ENCODE data around the gene COL19A1.

COL19A1 gene

GRCh38 chr6:70176842-70177550, 310.6 kb downstream of the COL19A1 start:
- no peak for FAIRE-seq

DNA sequence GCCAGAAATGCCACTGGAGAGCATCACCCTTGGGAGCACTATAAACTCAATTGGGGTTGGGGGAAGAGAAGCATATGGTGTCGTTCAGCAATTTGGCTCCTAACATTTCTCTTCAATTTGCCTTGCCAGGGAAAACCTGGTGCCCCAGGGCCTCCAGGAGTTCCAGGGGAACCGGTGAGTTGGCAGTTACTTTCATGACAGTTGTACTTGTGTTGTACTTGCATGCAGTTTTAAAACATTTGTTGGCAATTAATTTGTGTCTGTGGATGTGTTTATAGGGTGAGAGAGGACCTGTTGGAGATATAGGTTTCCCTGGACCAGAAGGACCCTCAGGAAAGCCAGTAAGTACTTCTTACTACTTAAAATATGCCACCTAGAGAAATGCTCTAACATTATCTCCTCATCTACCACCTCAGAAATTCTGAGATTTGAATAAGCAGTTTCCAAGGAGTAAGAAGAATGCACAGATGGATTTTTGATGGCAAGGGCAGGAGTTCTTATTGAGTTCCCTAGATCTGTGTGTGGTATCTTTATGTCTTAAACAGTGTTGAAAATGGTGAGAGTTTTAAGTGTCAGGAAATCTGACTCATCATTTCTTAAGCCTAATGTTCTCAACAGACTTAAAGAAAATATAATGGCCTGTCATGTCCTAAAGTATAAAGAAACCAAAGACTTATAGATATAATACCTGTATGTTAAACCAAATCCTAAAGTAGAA, 314.0 kb downstream of the COL19A1 start:
- no peak for FAIRE-seq

GRCh38 chr6:70180901-70181599, 314.7 kb downstream of the COL19A1 start:
- FAIRE-seq, result no peak

DNA sequence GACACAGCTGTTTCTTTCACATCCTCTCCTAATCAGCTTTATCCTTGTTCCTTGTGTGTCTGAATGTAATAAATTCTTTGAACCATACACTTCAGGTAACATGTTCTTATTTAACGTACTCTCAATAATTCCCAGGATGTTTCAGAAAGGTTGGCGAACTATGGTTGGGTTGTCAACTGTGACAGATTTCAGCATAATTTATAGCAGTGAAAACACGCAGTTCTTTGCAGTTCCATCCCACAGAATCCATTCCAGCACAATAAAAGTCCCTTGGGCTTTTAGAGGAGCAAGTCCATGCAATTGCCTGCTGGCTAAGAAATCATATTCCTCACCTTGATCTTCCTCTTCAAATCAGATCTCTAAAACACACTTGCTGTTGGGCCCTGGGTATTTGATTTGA, 317.2 kb downstream of the COL19A1 start:
- FAIRE-seq, result no peak

- FAIRE-seq, result no peak
These were observed 318.4 kb downstream of the COL19A1 start for GRCh38 chr6:70184723-70185122.

- no peak for FAIRE-seq
These were observed 320.1 kb downstream of the COL19A1 start for GRCh38 chr6:70186461-70186860.

DNA sequence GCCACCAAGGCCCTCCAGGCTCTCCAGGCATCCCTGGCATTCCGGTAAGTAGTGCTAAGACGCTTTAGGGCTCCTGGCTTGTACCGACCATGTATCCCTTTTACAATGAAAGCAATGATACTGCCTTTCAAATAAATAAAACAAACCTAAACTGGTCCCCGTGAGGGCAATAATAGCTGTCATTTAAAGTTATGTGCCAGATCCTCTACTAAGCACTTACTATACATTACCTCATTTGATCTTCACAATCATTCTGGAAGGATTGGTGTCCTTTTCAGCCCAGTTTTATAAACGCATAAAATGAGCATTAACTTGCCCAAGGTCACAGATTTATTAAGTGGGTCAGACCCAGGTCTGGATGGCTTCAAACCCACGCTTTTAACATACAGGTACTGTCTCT, 321.8 kb downstream of the COL19A1 start:
- FAIRE-seq, result no peak

DNA sequence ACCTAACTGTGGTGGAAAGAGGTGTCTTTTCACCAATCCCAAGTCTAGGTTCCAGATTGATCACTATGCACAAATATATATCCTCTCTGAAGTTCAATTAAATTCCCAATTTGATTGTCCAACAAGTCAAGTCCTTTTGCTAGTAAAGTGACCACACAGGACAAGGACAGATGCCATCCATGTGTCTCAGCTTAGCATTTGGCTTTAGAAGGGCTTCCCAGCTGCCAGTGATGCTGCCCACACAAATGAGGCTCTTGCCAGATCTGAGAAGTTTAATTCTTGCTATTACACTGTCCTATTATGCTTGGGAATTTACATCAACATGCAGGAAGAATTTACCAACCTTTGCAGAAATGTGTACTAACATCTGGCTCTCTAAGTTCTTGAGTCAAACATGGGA, 328.1 kb downstream of the COL19A1 start:
- FAIRE-seq, result no peak

DNA sequence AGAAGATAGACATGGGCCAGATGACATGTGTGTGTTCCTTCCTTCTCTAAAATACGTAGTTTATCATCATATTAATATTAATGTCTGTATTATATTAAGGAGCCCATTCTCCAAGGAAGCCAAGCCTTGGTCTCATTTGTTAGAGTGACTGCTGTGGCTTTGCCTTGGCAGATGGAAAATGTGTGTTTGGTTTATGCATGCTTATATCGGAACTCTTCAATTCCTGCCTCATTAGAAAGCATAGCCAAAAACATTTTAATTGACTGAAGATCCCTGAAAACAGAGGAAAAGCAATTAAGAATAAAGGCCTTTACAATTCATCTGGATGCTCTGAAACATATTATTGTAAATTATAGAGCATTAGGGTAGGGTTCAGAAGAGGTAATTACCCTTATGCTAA, 330.2 kb downstream of the COL19A1 start:
- FAIRE-seq, result no peak

GRCh38 chr6:70198785-70199184, 332.4 kb downstream of the COL19A1 start:
- FAIRE-seq, result no peak

GRCh38 chr6:70208235-70208790, 342.0 kb downstream of the COL19A1 start:
- no peak for FAIRE-seq

- FAIRE-seq, result no peak
These were observed 344.1 kb downstream of the COL19A1 start for GRCh38 chr6:70210462-70210861.

DNA sequence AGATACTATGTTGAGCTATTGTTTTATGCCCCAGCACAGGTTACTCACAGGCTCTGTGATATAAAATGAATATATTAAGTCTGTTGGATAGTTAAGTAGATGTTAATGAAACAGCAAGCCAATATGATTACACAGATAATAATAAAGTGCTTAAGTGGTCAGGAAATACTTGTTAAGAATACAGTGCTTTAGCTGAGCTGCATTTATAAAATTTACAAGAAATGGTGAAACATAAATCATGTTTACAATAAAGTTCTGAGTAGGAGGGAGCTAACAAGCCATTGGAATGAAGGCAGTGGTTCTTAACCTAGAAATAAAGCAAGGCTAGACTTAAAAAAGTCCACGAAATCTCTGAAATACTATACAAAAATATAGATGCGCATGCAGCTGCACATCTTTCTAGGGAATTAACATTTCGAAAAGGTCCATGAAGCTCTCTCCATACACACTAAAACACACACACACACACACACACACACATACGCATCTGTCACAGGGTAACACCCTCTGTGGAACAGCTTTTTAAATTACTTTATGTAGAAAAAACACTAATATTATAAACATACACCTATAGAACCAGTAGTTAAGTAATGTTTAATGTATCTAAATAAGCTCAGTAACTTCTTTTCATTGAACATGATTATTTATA, 349.2 kb downstream of the COL19A1 start:
- no peak for FAIRE-seq

- FAIRE-seq, result no peak
These were observed 350.4 kb downstream of the COL19A1 start for GRCh38 chr6:70216767-70217166.

DNA sequence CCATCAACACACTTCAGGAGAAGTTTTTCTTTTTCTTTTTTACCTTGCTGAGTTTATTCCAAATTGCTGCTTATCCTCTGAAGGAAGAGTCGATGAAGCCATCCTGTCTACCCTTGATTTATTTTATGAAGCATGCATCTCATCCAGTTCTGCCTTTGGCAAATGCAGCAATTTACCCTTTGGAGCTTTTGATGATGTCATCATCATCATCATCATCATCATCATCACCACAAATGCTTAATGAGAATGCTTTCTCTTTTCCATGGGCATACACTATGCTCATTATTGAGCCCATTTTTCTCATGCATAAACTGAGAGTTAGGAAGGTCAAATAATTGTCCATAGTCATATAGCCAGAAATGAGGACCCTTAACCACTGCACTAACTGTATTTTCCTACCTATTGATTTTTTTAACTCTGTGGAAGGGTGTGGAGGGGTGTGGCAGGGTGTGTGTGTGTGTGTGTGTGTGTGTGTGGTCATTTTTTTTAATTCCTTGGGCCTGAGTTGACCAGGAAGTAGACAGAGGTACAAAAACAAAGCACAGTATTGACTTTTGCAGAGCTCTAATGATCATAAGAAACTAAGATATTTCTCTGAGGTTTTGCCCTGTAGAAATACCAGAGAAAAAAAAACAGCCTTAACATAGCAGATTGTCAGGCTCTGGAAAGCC, 353.7 kb downstream of the COL19A1 start:
- FAIRE-seq, result no peak

GRCh38 chr6:70221025-70221714, 354.8 kb downstream of the COL19A1 start:
- FAIRE-seq, result peak; percentile 78

DNA sequence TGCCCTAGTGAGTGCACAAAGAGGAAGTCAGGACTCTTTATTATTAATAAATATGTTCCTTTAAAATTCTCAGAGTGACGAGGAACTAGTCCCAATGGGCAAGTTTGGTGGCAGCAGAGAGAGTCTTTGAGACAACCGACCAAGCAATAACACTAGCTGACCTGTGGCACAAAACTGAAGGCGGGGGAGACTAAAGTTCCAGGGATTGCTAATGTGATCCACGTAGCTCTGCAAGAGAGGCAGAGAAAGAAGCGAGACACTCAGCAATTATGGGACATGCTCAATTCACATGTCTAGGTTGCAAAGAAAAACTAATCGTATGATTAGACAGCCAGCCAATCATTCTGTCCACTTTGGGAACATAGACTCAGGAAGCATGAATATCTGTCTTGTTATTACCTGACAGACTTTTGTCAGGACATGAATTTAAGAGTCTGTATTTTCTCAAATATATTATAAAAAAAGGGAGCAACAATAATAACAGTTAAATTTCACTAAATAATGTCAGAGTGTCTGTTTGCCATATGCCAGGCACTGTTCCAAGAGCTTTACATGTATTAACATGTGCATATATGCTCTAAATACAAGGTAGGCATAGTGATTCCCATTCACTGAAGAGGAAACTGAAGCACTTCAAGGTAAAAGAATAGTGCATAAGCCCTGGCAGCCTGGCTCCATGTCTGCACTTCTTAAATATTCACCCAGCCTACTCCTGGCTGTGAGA, 355.5 kb downstream of the COL19A1 start:
- FAIRE-seq, result no peak

- no peak for FAIRE-seq
These were observed 356.0 kb downstream of the COL19A1 start for GRCh38 chr6:70222439-70222749.

- FAIRE-seq, result no peak
These were observed 358.7 kb downstream of the COL19A1 start for GRCh38 chr6:70225055-70225454.

DNA sequence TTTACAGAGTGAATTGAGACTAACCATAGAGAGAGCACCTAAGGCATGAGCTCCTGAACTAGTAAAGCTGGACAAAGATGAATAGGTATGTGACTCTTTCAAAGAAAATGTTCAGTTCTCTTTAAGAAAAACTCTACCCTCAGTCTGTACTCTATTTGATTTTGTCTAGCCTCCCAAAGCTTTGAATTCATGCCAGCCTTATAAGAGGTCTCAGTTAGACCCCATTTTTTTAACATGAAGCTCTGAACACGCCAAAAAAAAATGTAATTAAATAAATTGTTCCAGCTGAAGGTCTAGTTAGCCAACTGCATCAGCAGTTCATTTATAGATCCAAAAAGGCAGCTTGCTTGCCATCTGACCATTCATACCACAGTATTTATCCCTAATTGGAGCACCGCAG, 365.0 kb downstream of the COL19A1 start:
- no peak for FAIRE-seq

DNA sequence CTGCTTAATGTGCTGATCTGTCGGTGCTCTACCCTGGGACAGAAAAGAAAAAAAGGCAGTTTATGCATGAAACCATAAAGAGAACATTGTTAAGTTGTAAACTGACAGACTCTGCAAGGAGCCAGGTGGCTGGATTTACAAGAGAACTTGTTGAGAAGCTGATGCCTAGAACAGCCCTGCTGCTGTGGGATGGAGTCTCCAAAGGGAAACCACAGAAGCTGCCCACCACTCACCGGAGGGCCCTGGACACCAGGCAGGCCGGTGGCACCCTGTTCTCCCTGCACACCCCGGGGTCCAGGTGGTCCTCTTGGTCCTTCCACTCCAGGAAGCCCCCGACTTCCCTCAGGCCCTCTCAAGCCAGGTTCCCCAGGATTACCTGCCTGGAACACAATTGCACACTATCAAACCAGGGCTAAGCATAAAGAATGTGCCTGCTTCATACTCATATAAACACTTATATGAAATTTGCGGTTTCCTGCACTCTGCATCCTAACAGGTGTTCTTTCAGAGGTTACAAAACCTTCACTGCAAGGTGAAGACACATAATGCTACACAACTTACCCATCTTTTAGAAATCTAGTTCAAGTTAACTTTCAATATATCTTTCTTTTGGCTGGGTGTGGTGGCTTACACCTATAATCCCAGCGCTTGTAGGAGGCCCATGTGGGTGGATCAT, 368.3 kb downstream of the COL19A1 start:
- no peak for FAIRE-seq

Data from colon (tissue), 2 donors.